Neural cell (in vitro differentiated cells): ENCODE measurements around the gene PLXDC1.

Experiments
- EZH2 ChIP-seq: fragments of 200-600, 300-800 bp; shearing (Covaris generic), sonication (generic); IDR thresholded peaks from 2 replicates; pipeline ENCODE4 v1.6.1; 2014; ENCODE audit warnings: antibody characterized with exemption, low read length, borderline replicate concordance, mild to moderate bottlenecking; ENCODE audit not compliant: insufficient read depth, poor library complexity, severe bottlenecking
- MXI1 ChIP-seq: fragments of 450-650 bp; conservative IDR thresholded peaks from 2 replicates; pipeline ENCODE4 v1.6.1; 2014; ENCODE audit warnings: antibody characterized with exemption, mild to moderate bottlenecking; ENCODE audit not compliant: poor library complexity, severe bottlenecking
- POLR2AphosphoS5 ChIP-seq: IDR thresholded peaks from 2 replicates; pipeline ENCODE4 v1.6.1; 2012
- RAD21 ChIP-seq: fragments of 450-650 bp; conservative IDR thresholded peaks from 2 replicates; pipeline ENCODE4 v1.6.1; 2014; ENCODE audit warnings: antibody characterized with exemption, mild to moderate bottlenecking, moderate library complexity
- REST ChIP-seq: IDR thresholded peaks from 2 replicates; pipeline ENCODE4 v1.6.1; 2012; ENCODE audit warnings: borderline replicate concordance
- SMC3 ChIP-seq: fragments of 450-650 bp; conservative IDR thresholded peaks from 2 replicates; pipeline ENCODE4 v1.6.1; 2014; ENCODE audit warnings: antibody characterized with exemption, mild to moderate bottlenecking, moderate library complexity; ENCODE audit not compliant: poor library complexity
- TAF1 ChIP-seq: IDR thresholded peaks from 2 replicates; pipeline ENCODE4 v1.6.1; 2012; ENCODE audit warnings: low read depth
- TF ChIP-seq, protein P1 (sequence below): fragments of 450-650 bp; IDR thresholded peaks from 2 replicates; pipeline ENCODE4 v1.5.1; 2014; ENCODE audit warnings: antibody characterized with exemption, mild to moderate bottlenecking, moderate library complexity; ENCODE audit not compliant: poor library complexity, severe bottlenecking

- TF ChIP-seq TAF1, result no peak
- TF ChIP-seq, protein P1, sequence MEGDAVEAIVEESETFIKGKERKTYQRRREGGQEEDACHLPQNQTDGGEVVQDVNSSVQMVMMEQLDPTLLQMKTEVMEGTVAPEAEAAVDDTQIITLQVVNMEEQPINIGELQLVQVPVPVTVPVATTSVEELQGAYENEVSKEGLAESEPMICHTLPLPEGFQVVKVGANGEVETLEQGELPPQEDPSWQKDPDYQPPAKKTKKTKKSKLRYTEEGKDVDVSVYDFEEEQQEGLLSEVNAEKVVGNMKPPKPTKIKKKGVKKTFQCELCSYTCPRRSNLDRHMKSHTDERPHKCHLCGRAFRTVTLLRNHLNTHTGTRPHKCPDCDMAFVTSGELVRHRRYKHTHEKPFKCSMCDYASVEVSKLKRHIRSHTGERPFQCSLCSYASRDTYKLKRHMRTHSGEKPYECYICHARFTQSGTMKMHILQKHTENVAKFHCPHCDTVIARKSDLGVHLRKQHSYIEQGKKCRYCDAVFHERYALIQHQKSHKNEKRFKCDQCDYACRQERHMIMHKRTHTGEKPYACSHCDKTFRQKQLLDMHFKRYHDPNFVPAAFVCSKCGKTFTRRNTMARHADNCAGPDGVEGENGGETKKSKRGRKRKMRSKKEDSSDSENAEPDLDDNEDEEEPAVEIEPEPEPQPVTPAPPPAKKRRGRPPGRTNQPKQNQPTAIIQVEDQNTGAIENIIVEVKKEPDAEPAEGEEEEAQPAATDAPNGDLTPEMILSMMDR, result no peak
- TF ChIP-seq MXI1, result no peak
- TF ChIP-seq EZH2, result no peak
- no peak for TF ChIP-seq RAD21
- TF ChIP-seq POLR2AphosphoS5, result no peak
- no peak for TF ChIP-seq REST
- TF ChIP-seq SMC3, result no peak
Measured at GRCh38 chr17:39187152-39187830, 35.9 kb upstream of the PLXDC1 start.
